ENCODE results near the gene VEGFD. TPM values are rescaled to one million over a fixed set of nuclear protein-coding genes. Genes with fewer than 3 reads are reported as not detected.

VEGFD gene
- total RNA-seq, 2 donors from 2014 or later = 0.27 to 0.42 TPM

GRCh38 chrX:15376956-15377355 lies 7.3 kb downstream of the VEGFD start:
- Mint-ChIP-seq H3K4me3 (no peak overlapping the region), H3K27me3 (ENCODE audit: insufficient read depth) (no peaks in the 10 kb centered on the region), H3K4me1 (peaks cover 5% of the 10 kb centered on the region), H3K36me3 (ENCODE audit: low read depth) (no peaks in the 10 kb centered on the region), H3K9me3 (no peaks in the 10 kb centered on the region), H3K27ac (no peak overlapping the region)
- Histone ChIP-seq H3K4me3 (ENCODE audit: low read length) (no peak overlapping the region), H3K9me3 (ENCODE audit: control insufficient read depth, low read length) (no peaks in the 10 kb centered on the region), H3K9ac (ENCODE audit: extremely low read depth, low read length, poor library complexity, severe bottlenecking) (no peak overlapping the region), H3K36me3 (ENCODE audit: control insufficient read depth, insufficient read depth, low read length) (no peaks in the 10 kb centered on the region), H3K27ac (ENCODE audit: low read depth, low read length) (no peak overlapping the region), H3K27me3 (ENCODE audit: control insufficient read depth, insufficient read depth, low read length, poor library complexity, severe bottlenecking) (no peaks in the 10 kb centered on the region), H3K4me1 (ENCODE audit: control insufficient read depth, insufficient read depth, low read length) (no peaks in the 10 kb centered on the region)
- no peak for TF ChIP-seq CTCF (conservative IDR thresholded peaks at IDR 0.05)
- 100% methylated on average over 1 of the region's 1 CpG; no CpG with 5 or more reads in 1 of the 2 experiments for WGBS, 2 experiments (ENCODE audit: insufficient coverage in 1 of 2, insufficient read length in 1 of 2)
- no peak for DNase-seq

GRCh38 chrX:15373976-15374375 lies 10.2 kb downstream of the VEGFD start:
- no peaks in the 10 kb centered on the region for H3K4me1 ChIP-seq (ENCODE audit: control insufficient read depth, insufficient read depth, low read length)
- no peak overlapping the region for H3K27ac ChIP-seq (ENCODE audit: low read depth, low read length)
- no peak for DNase-seq
- Mint-ChIP-seq H3K27ac (no peak overlapping the region), H3K36me3 (ENCODE audit: low read depth) (no peaks in the 10 kb centered on the region), H3K4me3 (no peak overlapping the region), H3K4me1 (peaks cover 5% of the 10 kb centered on the region), H3K27me3 (ENCODE audit: insufficient read depth) (no peaks in the 10 kb centered on the region), H3K9me3 (no peaks in the 10 kb centered on the region)
- H3K27me3 ChIP-seq (ENCODE audit: control insufficient read depth, insufficient read depth, low read length, poor library complexity, severe bottlenecking) = no peaks in the 10 kb centered on the region
- H3K9ac ChIP-seq (ENCODE audit: extremely low read depth, low read length, poor library complexity, severe bottlenecking) = no peak overlapping the region
- H3K36me3 ChIP-seq (ENCODE audit: control insufficient read depth, insufficient read depth, low read length) = no peaks in the 10 kb centered on the region
- WGBS, 2 experiments (ENCODE audit: insufficient coverage in 1 of 2, insufficient read length in 1 of 2) = 86% methylated on average over 2 of the region's 3 CpGs; no CpG with 5 or more reads in 1 of the 2 experiments
- H3K4me3 ChIP-seq (ENCODE audit: low read length) = no peak overlapping the region
- H3K9me3 ChIP-seq (ENCODE audit: control insufficient read depth, low read length) = no peaks in the 10 kb centered on the region
- TF ChIP-seq CTCF (conservative IDR thresholded peaks at IDR 0.05) = no peak

GRCh38 chrX:15366506-15367352 lies 17.5 kb downstream of the VEGFD start:
- Mint-ChIP-seq H3K36me3 (ENCODE audit: low read depth) (no peaks in the 10 kb centered on the region), H3K4me1 (no peaks in the 10 kb centered on the region), H3K27ac (no peak overlapping the region), H3K27me3 (ENCODE audit: insufficient read depth) (no peaks in the 10 kb centered on the region), H3K9me3 (no peaks in the 10 kb centered on the region), H3K4me3 (no peak overlapping the region)
- no peak overlapping the region for H3K4me3 ChIP-seq (ENCODE audit: low read length)
- no peaks in the 10 kb centered on the region for H3K27me3 ChIP-seq (ENCODE audit: control insufficient read depth, insufficient read depth, low read length, poor library complexity, severe bottlenecking)
- WGBS, 2 experiments (ENCODE audit: insufficient coverage in 1 of 2, insufficient read length in 1 of 2) = 91 to 96% methylated on average over 6 to 9 of the region's 9 CpGs
- H3K9me3 ChIP-seq (ENCODE audit: control insufficient read depth, low read length) = no peaks in the 10 kb centered on the region
- no peak overlapping the region for H3K9ac ChIP-seq (ENCODE audit: extremely low read depth, low read length, poor library complexity, severe bottlenecking)
- no peak overlapping the region for H3K27ac ChIP-seq (ENCODE audit: low read depth, low read length)
- H3K36me3 ChIP-seq (ENCODE audit: control insufficient read depth, insufficient read depth, low read length) = no peaks in the 10 kb centered on the region
- TF ChIP-seq CTCF (conservative IDR thresholded peaks at IDR 0.05) = no peak
- H3K4me1 ChIP-seq (ENCODE audit: control insufficient read depth, insufficient read depth, low read length) = no peaks in the 10 kb centered on the region
- DNase-seq = no peak
